Activated CD8-positive, alpha-beta T cell treated with anti-CD3 and anti-CD28 coated beads for 36 hours (primary cell): ENCODE results near the gene PTPRN2. TPM values are rescaled to one million over a fixed set of nuclear protein-coding genes. Genes with fewer than 3 reads are reported as not detected.

Experiments used
- ATAC-seq: fragments of 200-7000 bp; cut with Tn5 transposase; one replicate; pipeline ENCODE4 v1.10.0; 2021; ENCODE audit warnings: mild to moderate bottlenecking, moderate library complexity
- CTCF ChIA-PET: fragments of 350-600 bp; sonication (Branson Sonifier 250); formaldehyde crosslinking; loops from one replicate; lab custom pipeline; 2021; ENCODE audit warnings: antibody characterized with exemption; lab: Charles Lee
- POLR2A ChIA-PET: fragments of 350-600 bp; sonication (Branson Sonifier 250); formaldehyde crosslinking; loops from one replicate; lab custom pipeline; 2021; ENCODE audit warnings: antibody characterized with exemption; lab: Charles Lee
- DNase-seq: peaks from one replicate; pipeline ENCODE4 v3.0.0-alpha.2; 2020
- H3K27ac Mint-ChIP-seq: one replicate; pipeline ENCODE4 v1.8.0; 2021; ENCODE audit warnings: mild to moderate bottlenecking, mixed read lengths
- H3K27me3 Mint-ChIP-seq: one replicate; pipeline ENCODE4 v1.8.0; 2021; ENCODE audit warnings: mixed read lengths
- H3K36me3 Mint-ChIP-seq: one replicate; pipeline ENCODE4 v1.8.0; 2021; ENCODE audit warnings: low read depth, mixed read lengths
- H3K4me1 Mint-ChIP-seq: one replicate; pipeline ENCODE4 v1.8.0; 2021; ENCODE audit warnings: low read depth, mixed read lengths
- H3K4me3 Mint-ChIP-seq: one replicate; pipeline ENCODE4 v1.8.0; 2021; ENCODE audit warnings: mild to moderate bottlenecking, moderate library complexity, mixed read lengths
- H3K9me3 Mint-ChIP-seq: one replicate; pipeline ENCODE4 v1.8.0; 2021; ENCODE audit warnings: mixed read lengths
- intact Hi-C: fragments of 100-400 bp; cut with micrococcal nuclease; formaldehyde crosslinking; loops from one replicate; pipeline ENCODE4 v1.10.0; 2022
- total RNA-seq, 2 experiments: library from RNA; stranded (reverse); gene quantifications; one replicate each; pipeline ENCODE4 v1.2.3, GENCODE V29; 2021
- TF ChIP-seq, protein P1 (sequence below): fragments of 200-600 bp; IDR thresholded peaks from one replicate; pipeline ENCODE4 v1.8.0; 2022; ENCODE audit warnings: antibody characterized with exemption, mild to moderate bottlenecking

The PTPRN2 gene
- total RNA-seq, 2 experiments from 2014 or later = 0.49 to 0.65 TPM

DNA sequence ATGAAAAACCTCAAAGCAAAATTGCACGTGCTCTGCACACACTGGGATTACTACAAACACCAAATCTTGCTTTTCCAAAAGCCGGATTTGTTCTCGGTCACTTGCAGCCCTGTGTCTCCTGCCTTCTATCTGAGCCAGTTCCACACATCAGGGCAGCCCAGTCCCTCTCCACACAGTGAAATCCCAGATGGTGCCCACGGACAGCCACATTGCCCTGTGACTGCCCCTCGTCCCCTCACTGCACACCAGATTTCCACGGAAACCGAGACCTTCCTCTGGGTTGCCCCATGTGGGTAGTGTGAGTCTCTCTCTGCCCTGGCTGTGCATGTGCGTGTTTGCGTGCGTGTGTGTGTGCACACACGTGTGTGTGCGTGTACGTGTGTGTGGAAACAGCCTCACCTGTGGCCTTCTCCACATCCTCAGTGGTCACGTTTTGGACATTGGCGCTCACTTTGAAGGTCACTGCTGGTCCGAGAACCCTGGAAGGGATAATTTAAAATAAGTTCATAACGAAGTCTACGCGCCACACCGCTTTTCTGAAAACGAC is 506.7 kb downstream of the PTPRN2 start:
- Mint-ChIP-seq H3K4me3 (no peak overlapping the region), H3K9me3 (no peaks in the 10 kb centered on the region), H3K27ac (no peak overlapping the region), H3K4me1 (no peaks in the 10 kb centered on the region), H3K27me3 (no peaks in the 10 kb centered on the region), H3K36me3 (no peaks in the 10 kb centered on the region)
- CTCF ChIA-PET = no interaction called here
- intact Hi-C loops = no loop called here
- POLR2A ChIA-PET = no interaction called here
- ATAC-seq (no peak), DNase-seq (no peak)
- TF ChIP-seq, protein P1, sequence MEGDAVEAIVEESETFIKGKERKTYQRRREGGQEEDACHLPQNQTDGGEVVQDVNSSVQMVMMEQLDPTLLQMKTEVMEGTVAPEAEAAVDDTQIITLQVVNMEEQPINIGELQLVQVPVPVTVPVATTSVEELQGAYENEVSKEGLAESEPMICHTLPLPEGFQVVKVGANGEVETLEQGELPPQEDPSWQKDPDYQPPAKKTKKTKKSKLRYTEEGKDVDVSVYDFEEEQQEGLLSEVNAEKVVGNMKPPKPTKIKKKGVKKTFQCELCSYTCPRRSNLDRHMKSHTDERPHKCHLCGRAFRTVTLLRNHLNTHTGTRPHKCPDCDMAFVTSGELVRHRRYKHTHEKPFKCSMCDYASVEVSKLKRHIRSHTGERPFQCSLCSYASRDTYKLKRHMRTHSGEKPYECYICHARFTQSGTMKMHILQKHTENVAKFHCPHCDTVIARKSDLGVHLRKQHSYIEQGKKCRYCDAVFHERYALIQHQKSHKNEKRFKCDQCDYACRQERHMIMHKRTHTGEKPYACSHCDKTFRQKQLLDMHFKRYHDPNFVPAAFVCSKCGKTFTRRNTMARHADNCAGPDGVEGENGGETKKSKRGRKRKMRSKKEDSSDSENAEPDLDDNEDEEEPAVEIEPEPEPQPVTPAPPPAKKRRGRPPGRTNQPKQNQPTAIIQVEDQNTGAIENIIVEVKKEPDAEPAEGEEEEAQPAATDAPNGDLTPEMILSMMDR = no peak

DNA sequence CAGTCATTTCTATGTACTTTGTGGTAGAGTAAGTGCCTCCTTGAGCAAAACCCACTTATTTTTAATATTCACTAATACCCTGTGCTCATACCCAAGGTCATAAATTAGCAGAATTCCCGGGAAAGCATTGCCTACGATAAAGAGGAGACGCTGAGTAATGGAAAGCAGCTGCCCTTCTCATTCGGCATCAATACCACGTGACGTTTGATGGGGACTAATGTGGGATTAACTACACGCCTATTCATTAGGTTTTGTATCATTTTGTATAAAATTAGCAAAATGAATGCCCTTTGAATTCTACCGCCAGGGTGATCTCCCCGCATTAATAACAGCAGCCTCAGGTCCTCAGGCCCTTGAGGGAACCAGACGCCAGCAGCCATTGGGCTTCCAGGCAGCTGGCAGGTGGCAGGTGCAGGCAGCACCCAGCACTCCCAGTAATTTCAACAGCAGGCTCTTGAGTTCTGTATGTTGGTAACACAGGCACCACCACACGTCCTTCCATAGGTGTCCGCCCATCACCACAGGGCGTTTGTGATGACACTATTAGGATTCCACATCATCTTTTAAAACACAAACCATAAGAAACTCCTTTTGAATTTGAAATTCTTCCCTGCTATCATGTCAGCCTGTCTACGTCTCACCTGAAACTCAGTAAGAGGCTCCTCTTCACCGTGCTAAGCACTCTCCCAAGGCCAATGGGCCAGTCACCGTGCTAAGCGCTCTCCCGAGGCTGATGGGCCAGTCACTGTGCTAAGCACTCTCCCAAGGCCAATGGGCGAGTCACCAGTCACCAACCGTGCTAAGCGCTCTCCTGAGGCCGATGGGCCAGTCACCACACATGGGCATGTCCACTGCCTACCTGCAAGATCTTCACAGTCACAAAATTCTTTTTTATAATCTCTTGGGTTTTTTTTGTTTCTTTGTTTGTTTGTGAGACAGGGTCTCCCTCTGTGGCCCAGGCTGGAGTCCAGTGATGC is 509.4 kb downstream of the PTPRN2 start:
- intact Hi-C loops = no loop called here
- CTCF ChIA-PET = no interaction called here
- DNase-seq (no peak), ATAC-seq (no peak)
- H3K36me3 Mint-ChIP-seq = no peaks in the 10 kb centered on the region
- no peaks in the 10 kb centered on the region for H3K9me3 Mint-ChIP-seq
- no peak overlapping the region for H3K27ac Mint-ChIP-seq
- no peaks in the 10 kb centered on the region for H3K27me3 Mint-ChIP-seq
- POLR2A ChIA-PET = no interaction called here
- TF ChIP-seq, protein P1 = no peak
- no peaks in the 10 kb centered on the region for H3K4me1 Mint-ChIP-seq
- H3K4me3 Mint-ChIP-seq = no peak overlapping the region

DNA sequence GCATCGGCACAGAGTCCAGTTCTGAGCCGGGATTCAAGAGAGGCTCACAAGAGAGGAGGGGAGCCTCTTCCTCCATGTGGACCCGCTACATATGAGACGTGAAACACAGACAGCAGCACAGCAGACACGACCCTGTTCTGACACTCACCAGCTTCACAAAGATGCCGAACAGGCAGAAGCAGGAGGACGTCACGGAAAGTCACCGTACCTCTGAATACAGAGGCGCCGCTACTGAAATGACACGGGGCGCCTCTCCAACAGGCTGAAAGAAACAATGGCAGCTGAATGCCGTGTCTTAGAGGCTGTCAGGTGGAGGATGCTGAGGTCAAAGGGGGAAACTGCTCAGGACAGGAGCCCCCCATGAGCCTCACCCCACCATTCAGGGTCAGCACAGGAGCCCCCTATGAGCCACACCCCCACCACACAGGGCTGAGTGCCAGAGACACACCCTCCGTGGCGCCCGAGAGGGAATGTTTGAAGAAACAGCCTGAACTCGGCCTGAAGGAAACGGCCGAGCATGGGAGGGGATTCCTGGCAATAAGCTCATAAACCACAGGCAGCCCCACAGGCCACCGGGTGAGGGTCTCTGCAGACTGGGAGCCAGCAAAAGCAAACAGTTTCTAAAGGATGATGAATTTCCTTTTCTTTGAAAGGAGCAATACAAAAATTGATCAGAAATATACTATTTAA is 510.3 kb downstream of the PTPRN2 start:
- Mint-ChIP-seq H3K4me1 (no peaks in the 10 kb centered on the region), H3K4me3 (no peak overlapping the region), H3K27ac (no peak overlapping the region), H3K9me3 (no peaks in the 10 kb centered on the region), H3K27me3 (no peaks in the 10 kb centered on the region), H3K36me3 (no peaks in the 10 kb centered on the region)
- DNase-seq (no peak), ATAC-seq (no peak)
- ChIA-PET POLR2A (no interaction called here), CTCF (no interaction called here)
- intact Hi-C loops = no loop called here
- TF ChIP-seq, protein P1 = no peak

DNA sequence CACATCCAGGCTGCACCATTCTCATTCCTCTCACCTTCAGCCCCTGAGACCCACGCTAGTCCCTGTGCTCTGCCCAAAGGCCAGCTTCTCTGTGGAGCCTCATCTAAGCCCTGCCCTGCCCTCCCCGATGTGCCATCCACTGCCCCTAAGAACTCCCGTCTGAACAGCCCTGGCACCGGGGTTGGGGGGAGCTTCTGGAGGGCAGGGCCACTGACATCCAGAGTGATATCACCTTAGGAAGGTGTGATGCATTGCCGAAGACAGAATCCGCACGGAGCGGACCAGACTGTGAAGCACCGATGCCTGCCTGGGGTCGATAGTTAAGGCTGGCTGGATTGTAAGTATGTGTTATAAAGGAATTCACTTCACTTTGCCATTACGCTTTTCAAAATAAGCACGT is 511.0 kb downstream of the PTPRN2 start:
- DNase-seq (no peak), ATAC-seq (no peak)
- ChIA-PET POLR2A (no interaction called here), CTCF (no interaction called here)
- TF ChIP-seq, protein P1 = no peak
- intact Hi-C loops = no loop called here
- no peaks in the 10 kb centered on the region for H3K36me3 Mint-ChIP-seq
- no peaks in the 10 kb centered on the region for H3K4me1 Mint-ChIP-seq
- no peaks in the 10 kb centered on the region for H3K27me3 Mint-ChIP-seq
- no peak overlapping the region for H3K4me3 Mint-ChIP-seq
- no peaks in the 10 kb centered on the region for H3K9me3 Mint-ChIP-seq
- no peak overlapping the region for H3K27ac Mint-ChIP-seq

DNA sequence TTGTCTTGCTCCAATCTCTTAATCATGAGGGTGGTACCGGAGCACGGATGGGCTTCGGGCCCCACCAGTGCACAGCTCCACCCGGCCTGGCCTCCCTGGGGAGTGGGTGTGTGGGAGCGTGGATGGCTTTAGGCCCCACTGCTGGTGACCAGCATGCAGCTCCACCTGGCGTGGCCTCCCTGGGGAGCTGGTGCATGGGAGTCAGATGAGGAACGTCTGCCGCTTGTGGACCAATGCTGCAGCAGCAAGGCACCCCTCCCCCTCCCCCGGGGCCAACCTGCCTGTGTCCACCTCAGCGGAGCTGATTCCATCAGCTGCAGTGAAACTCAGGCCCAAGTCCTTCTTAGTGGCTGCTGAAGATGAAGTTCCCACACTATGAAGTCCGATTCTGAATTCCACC is 511.4 kb downstream of the PTPRN2 start:
- Mint-ChIP-seq H3K27me3 (no peaks in the 10 kb centered on the region), H3K27ac (no peak overlapping the region), H3K4me1 (no peaks in the 10 kb centered on the region), H3K36me3 (no peaks in the 10 kb centered on the region), H3K9me3 (no peaks in the 10 kb centered on the region), H3K4me3 (no peak overlapping the region)
- ATAC-seq = no peak
- POLR2A ChIA-PET = no interaction called here
- TF ChIP-seq, protein P1 = no peak
- intact Hi-C loops = no loop called here
- no peak for DNase-seq
- CTCF ChIA-PET = no interaction called here
